ENCODE results near the gene ELL2. TPM values are rescaled to one million over a fixed set of nuclear protein-coding genes. Genes with fewer than 3 reads are reported as not detected.
A peak's percentile ranks its signal among the peaks of the same experiment; 100 is the strongest.

Gene ELL2
- total RNA-seq, 2 donors from 2014 or later = 76.3 to 113 TPM

DNA sequence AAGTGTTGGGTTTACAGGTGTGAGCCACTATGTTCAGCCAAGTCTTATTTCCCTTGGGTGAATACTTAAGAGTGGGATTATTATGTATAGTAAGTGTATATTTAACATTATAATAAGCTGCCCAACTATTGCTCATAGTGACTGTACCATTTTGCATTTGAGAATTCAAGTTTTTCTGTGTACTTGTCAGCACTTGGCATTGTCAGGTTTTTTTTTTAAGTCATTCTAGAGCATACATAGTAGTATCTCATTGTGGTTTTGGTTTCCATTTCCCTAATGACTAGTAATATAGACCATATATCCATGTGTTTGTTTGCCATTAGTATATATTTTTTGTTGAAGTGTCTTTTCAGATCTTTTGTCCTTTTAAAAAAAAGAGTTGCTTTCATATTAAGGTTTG, 10.5 kb upstream of the ELL2 start:
- Mint-ChIP-seq H3K27ac (no peak overlapping the region), H3K27me3 (ENCODE audit: low read depth) (peaks cover 6% of the 10 kb centered on the region), H3K36me3 (ENCODE audit: insufficient read depth in 2 of 2) (peaks cover 0 to 5% of the 10 kb centered on the region in 2 donors), H3K4me1 (ENCODE audit: low read depth) (peaks cover 7% of the 10 kb centered on the region), H3K9me3 (peaks cover 2% of the 10 kb centered on the region in 2 donors), H3K4me3 (no peak overlapping the region)
- DNase-seq (no peak), ATAC-seq (replicated peaks in 1 of 2) (no peak)

DNA sequence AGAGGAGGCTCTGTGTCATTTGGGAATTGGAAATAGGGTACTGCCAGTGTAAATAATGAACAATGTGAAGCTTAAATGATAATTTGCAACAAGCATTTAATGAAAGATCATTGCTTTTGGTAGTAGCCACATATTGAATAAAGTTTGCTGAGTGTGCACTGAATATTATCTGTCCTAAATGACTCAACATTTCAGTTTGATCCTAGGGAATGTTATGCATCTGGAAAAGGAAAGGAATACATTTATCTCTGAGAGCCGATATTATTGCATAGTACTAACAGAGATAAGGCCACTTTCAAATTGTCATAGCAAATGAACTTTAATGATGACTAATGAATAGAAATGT, 8.7 kb upstream of the ELL2 start:
- ATAC-seq (replicated peaks in 1 of 2) = no peak

DNA sequence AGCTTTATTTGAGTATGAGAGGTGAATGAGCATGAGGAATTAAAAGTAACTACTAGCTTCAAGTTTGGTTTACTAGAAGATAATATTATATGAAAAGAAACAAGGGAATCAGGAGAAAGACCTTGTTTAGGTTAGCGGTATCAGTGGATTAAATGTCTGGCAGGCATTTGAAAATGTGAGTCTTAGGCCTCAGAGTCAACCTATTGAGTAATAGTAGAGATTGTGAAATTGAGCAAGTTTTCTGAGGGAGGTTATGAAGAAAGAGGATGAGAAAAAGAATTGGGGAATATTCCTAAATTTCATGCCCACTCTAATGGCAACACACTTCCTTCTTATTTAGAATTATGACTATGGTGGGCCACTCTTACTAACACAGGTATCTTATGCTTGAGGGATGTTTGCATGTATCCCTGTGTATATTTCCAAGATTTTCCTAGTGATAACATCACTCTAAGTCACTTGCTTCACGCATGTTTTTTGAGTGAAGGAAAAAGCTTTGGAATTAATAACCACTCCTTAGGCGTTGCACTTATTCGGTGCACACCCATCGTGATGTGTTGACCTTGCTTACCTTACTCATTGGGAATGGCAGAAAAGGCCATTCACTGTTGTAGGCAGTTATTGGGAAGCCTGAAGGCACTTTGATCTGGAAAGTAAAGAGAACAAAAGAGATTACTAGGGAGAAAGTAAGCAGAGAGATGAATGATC, 8.2 kb upstream of the ELL2 start:
- H3K9me3 Mint-ChIP-seq = peaks cover 2% of the 10 kb centered on the region in 2 donors
- H3K4me3 Mint-ChIP-seq = no peak overlapping the region
- no peak overlapping the region for H3K27ac Mint-ChIP-seq

More for the DNA sequence above, 8.7 kb upstream of the ELL2 start:
- Mint-ChIP-seq H3K36me3 (ENCODE audit: insufficient read depth in 2 of 2) (peaks cover 0 to 5% of the 10 kb centered on the region in 2 donors), H3K4me3 (no peak overlapping the region), H3K9me3 (peaks cover 2% of the 10 kb centered on the region in 2 donors), H3K27ac (no peak overlapping the region), H3K4me1 (ENCODE audit: low read depth) (peaks cover 7% of the 10 kb centered on the region), H3K27me3 (ENCODE audit: low read depth) (peaks cover 4% of the 10 kb centered on the region)
- no peak for DNase-seq

DNA sequence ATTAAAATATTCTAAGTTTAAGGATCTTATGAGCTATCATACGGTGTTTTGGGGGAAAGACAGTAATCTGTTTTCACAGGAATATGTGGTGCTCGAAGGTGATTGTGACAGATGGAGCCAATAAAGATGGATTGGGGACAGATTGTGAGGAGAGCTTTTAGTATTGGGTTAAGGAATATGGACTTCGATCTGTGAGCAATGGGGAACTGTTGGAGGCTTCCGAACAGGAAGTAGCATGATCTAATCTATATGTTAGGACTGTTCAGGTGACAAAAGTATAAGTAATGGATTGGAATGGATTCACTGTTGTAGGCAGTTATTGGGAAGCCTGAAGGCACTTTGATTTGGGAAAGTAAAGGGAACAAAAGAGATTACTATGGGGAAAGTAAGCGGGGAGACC, 7.4 kb upstream of the ELL2 start:
- H3K4me1 Mint-ChIP-seq (ENCODE audit: low read depth) = peaks cover 8% of the 10 kb centered on the region
- no peak overlapping the region for H3K27ac Mint-ChIP-seq
- peaks cover 4% of the 10 kb centered on the region for H3K27me3 Mint-ChIP-seq (ENCODE audit: low read depth)
- DNase-seq (no peak), ATAC-seq (replicated peaks in 1 of 2) (no peak)
- peaks cover 0 to 5% of the 10 kb centered on the region in 2 donors for H3K36me3 Mint-ChIP-seq (ENCODE audit: insufficient read depth in 2 of 2)
- no peak overlapping the region for H3K4me3 Mint-ChIP-seq
- H3K9me3 Mint-ChIP-seq = peaks cover 2% of the 10 kb centered on the region in 2 donors

More for the DNA sequence above, 8.2 kb upstream of the ELL2 start:
- peaks cover 0 to 5% of the 10 kb centered on the region in 2 donors for H3K36me3 Mint-ChIP-seq (ENCODE audit: insufficient read depth in 2 of 2)
- peaks cover 4% of the 10 kb centered on the region for H3K27me3 Mint-ChIP-seq (ENCODE audit: low read depth)
- no peak for DNase-seq
- ATAC-seq (replicated peaks in 1 of 2) = no peak
- H3K4me1 Mint-ChIP-seq (ENCODE audit: low read depth) = peaks cover 7% of the 10 kb centered on the region

DNA sequence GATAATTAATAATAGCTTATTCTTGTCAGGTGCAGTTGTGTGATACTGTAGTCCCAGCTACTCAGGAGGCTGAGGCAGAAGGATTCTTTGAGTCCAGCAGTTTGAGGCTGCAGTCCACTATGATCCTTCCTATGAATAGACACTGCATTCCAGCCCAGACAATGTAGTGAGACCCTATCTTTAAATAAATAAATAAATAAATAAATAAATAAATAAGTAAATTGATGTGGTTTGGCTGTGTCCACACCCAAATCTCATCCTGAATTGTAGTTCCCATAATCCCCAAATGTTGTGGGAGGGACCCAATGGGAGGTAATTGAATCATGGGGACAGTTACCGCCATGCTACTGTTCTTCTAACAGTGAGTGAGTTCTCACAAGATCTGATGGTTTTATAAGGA, 5.6 kb upstream of the ELL2 start:
- no peak for ATAC-seq (replicated peaks in 1 of 2)
- Mint-ChIP-seq H3K36me3 (ENCODE audit: insufficient read depth in 2 of 2) (peaks cover 0 to 3% of the 10 kb centered on the region in 2 donors), H3K27me3 (ENCODE audit: low read depth) (peaks cover 4% of the 10 kb centered on the region), H3K4me3 (no peak overlapping the region), H3K9me3 (peaks cover 2% of the 10 kb centered on the region in 2 donors), H3K27ac (no peak overlapping the region), H3K4me1 (ENCODE audit: low read depth) (peaks cover 22% of the 10 kb centered on the region)
- no peak for DNase-seq

DNA sequence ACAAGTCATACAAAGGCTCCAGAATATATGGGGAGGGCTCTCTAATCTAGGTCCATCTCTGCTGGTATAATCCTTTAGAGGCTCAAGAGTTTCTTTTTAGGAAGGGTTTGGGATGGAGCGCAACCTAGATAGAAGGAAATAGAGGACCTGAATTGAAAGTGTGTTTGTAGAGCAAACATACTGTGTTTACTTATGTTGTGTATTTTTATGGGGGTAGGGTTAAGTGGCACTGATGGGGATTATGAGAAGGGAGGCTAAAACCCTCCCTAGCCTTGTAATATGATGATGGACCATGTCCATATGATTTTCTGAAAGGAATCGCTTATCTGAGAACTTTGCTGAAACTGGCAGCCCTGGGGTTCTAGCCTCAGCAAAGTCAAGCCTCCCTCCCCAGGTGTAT, 4.4 kb upstream of the ELL2 start:
- H3K36me3 Mint-ChIP-seq (ENCODE audit: insufficient read depth in 2 of 2) = peaks cover under 1 to 3% of the 10 kb centered on the region in 2 donors
- peaks cover 4% of the 10 kb centered on the region for H3K27me3 Mint-ChIP-seq (ENCODE audit: low read depth)
- no peak overlapping the region for H3K4me3 Mint-ChIP-seq
- DNase-seq (no peak), ATAC-seq (replicated peaks in 1 of 2) (no peak)
- H3K27ac Mint-ChIP-seq = no peak overlapping the region
- H3K4me1 Mint-ChIP-seq (ENCODE audit: low read depth) = peaks cover 27% of the 10 kb centered on the region
- H3K9me3 Mint-ChIP-seq = peaks cover 2% of the 10 kb centered on the region in 2 donors

DNA sequence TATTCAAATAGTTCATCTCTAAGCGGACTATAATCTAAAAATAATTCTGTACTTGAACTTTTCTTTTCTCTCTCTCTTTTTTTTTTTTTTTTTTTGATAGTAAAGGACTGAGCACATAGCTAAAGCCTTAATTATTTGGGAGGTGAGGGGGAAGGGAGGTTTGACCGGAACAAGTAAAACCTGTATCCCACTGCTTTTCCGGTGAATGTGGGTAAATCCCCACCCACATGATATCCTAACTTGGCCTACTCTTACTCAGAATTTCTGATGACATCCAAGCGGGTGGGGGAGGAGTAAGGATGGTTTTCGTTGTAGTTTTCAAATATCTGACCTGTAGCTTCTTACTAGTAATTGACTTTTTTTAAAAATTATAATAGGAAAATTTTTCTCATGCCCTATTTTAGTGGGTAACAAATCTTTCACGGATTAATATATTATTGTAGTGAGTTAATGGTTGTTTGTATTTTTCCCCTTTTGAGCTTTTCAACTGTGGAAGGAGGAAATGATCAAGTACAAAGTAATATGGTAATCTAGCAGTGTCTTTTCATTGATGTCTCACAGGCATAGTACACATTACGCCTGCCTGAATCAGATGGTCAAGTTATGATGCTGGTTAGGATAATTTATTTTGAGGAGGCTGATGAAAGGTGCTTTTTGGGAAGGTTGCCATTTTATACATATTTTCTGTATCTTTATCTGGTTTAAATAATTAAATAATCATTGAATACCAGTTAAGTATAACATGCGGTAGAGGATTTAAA, 2.2 kb upstream of the ELL2 start:
- Mint-ChIP-seq H3K4me3 (peak overlapping the region in 1 of 2 donors; percentile 38), H3K36me3 (ENCODE audit: insufficient read depth in 2 of 2) (peaks cover 18% of the 10 kb centered on the region in 2 donors), H3K9me3 (no peaks in the 10 kb centered on the region), H3K27me3 (ENCODE audit: low read depth) (peaks cover 4% of the 10 kb centered on the region), H3K4me1 (ENCODE audit: low read depth) (peaks cover 44% of the 10 kb centered on the region), H3K27ac (peak overlapping the region; percentile 74)
- ATAC-seq (replicated peaks in 1 of 2) (no peak), DNase-seq (peak; percentile 18 to 51)

DNA sequence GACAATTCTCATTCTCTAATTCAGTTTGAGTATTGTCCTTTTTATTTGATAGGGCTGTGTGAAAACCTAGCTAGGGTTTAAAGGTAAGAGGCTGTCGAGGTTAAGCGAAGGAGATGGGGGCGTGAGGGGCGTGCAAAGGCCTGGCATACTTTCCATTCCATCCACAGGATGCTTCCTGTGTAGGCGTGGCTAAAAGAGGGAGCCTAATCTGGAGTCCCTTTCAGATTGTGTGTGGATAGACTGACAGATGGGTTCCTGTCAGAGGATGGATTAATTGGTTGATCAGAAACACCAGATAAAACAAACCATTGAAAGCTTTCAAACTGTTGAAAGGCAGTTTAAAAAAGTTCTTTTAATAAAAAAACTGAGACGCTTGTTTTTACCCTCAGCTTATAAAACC, 1.1 kb upstream of the ELL2 start:
- Mint-ChIP-seq H3K9me3 (no peaks in the 10 kb centered on the region), H3K4me3 (peak overlapping the region; percentile 98 to 99), H3K36me3 (ENCODE audit: insufficient read depth in 2 of 2) (peaks cover 18% of the 10 kb centered on the region in 2 donors), H3K27ac (peak overlapping the region; percentile 97), H3K4me1 (ENCODE audit: low read depth) (peaks cover 54% of the 10 kb centered on the region), H3K27me3 (ENCODE audit: low read depth) (peaks cover 4% of the 10 kb centered on the region)
- DNase-seq (no peak), ATAC-seq (replicated peaks in 1 of 2) (no peak)

DNA sequence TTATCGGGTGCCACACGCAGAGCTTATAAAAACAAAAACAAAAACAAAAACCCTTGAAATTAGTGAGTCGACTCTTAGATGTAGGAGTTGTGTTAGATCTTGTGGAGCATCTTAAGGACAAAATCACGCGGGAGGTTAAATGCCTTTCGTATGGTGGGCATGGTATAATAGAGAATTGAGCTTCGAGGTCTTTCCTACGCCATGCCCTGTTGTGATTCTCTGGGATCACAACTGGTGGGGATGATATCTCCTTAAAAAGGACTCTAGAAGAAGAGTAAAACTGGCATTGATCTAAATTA, 773 bp upstream of the ELL2 start:
- Mint-ChIP-seq H3K4me3 (peak overlapping the region; percentile 98 to 99), H3K9me3 (no peaks in the 10 kb centered on the region), H3K36me3 (ENCODE audit: insufficient read depth in 2 of 2) (peaks cover 18% of the 10 kb centered on the region in 2 donors), H3K4me1 (ENCODE audit: low read depth) (peaks cover 58% of the 10 kb centered on the region), H3K27ac (peak overlapping the region; percentile 97), H3K27me3 (ENCODE audit: low read depth) (peaks cover 4% of the 10 kb centered on the region)
- no peak for DNase-seq
- no peak for ATAC-seq (replicated peaks in 1 of 2)

DNA sequence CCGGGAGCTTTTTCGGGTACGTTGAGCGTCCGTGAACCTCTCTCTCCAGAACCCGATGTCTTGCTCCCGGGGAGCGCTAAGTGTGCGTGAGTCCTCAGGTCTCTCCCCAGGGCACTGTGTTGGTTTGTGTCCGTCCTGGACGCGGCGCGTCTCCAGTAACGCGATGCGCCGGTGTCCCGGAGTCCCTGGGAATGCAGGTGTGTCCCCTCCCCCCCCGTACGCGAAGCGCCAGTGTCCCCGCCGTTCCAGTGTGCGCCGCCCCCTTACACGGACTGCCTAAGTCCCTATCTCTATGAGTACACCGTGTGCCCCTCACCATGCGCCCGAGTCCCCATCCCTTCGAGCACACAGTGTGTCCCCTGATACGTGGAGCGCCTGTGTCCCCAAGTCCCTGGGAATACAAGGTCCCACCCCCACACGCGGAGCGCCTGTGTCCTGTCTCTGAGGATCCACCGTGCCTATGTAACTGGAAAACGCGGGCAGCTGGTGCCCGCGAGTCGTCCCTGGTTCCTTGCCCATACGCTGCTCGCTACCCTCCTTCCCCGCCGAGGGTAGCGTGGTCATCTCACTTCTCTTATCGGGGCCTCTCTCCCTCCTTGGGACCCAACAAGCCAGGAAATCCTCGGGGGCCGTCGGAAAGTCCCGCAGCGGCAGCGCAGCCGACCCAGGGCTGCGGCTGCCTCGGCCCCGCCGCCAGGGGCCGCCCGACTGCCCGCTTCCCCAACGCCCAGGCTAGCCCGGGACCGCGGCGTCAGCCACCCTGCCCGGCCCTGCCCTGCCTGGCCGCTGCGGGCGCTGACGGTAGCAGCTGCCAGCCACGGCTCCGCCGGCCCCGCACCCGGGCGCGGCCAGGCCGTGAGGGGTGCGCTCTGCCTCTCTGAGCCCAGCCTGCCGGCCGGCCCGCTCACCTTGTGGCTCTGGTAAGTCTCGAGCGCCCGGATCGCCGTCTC, 709 bp downstream of the ELL2 start:
- Mint-ChIP-seq H3K4me1 (ENCODE audit: low read depth) (peaks cover 71% of the 10 kb centered on the region), H3K36me3 (ENCODE audit: insufficient read depth in 2 of 2) (peaks cover 18% of the 10 kb centered on the region in 2 donors), H3K4me3 (peak overlapping the region; percentile 98 to 99), H3K27ac (peak overlapping the region; percentile 97), H3K9me3 (no peaks in the 10 kb centered on the region), H3K27me3 (ENCODE audit: low read depth) (no peaks in the 10 kb centered on the region)
- DNase-seq (peak; percentile 84 to 89), ATAC-seq (replicated peaks in 1 of 2) (peak; percentile 69 to 73)

DNA sequence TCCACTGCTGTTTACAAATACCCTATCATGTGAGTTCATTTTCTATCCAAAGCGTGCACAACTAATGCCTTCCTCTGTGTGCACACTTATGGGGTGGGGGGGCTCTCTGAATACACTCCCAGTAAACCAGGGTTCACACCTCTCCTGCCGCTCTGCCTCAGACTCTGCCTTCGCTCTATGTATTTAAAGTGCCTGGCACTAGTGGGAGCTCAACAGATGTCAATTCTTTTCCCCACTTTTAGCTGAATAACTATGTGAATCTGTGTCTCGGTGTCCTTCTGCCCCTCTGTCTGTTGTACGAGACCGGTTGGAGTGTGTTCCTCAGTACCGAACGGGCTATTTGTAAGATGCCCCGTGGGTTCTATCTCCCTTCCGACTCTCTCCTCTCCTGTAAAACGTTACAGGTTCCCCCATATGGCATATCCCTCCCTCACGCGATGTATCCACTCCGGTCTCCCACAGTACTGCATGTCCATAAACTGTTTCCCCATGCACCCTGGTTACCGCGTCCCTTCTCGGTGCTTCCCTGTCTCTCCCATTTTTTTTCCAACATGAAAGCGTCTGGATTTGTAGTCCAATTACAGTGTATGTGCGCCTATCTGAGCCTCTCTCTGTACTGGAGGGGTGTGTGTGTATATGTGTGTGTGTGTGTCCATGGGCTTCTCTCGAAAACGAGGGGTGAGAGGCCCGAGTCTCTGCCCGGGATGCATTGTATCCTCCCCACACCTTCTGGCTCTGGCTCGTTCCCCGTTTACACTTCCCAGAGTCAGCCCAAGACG, 1.6 kb downstream of the ELL2 start:
- Mint-ChIP-seq H3K27me3 (ENCODE audit: low read depth) (no peaks in the 10 kb centered on the region), H3K27ac (peak overlapping the region; percentile 94), H3K36me3 (ENCODE audit: insufficient read depth in 2 of 2) (peaks cover 18% of the 10 kb centered on the region in 2 donors), H3K4me1 (ENCODE audit: low read depth) (peaks cover 79% of the 10 kb centered on the region), H3K4me3 (peak overlapping the region; percentile 98 to 99), H3K9me3 (no peaks in the 10 kb centered on the region)
- ATAC-seq (replicated peaks in 1 of 2) = no peak
- DNase-seq = no peak

DNA sequence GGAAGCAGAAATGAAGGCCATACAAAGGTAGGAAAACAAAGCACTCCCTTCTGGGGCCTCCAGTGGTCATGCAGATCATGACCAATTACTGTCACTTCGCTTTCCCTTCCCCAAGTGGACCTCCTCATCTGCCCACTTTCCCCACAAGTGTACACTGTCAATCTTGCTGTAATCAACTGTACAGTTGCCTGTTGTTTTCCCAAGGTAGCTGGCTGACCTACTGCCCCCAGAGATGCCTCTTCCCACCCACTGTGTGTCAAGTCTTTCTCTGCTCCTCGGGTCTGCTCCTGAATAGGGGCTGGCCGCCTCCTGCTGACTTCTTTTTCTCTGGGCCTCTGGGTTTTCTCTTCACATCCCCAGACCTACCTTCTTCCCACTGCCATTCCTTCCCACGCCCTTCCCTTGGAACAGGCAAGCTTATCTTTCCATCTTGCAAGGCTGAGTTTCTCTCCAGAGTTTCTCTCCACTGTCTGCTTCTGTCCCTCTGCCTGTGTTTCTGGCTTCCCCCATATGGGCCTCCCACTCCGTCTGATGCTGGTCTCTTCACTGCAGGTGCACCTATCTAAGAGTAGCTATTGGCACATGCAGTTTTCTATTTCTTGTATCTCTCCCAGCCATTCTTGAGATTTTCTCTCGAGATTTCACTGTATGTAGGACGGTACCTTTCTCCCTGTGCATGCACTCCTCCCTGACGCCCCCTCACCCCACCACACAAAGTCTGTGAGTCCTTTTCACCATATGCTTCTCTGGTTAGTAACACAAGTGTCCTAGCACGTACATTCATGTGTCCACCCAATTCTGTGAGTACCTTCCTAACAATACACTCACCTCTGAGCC, 2.4 kb downstream of the ELL2 start:
- peaks cover 82% of the 10 kb centered on the region for H3K4me1 Mint-ChIP-seq (ENCODE audit: low read depth)
- DNase-seq = no peak
- H3K36me3 Mint-ChIP-seq (ENCODE audit: insufficient read depth in 2 of 2) = peaks cover 18 to 24% of the 10 kb centered on the region in 2 donors
- H3K27me3 Mint-ChIP-seq (ENCODE audit: low read depth) = no peaks in the 10 kb centered on the region
- peak overlapping the region; percentile 98 to 99 for H3K4me3 Mint-ChIP-seq
- H3K27ac Mint-ChIP-seq = no peak overlapping the region
- no peak for ATAC-seq (replicated peaks in 1 of 2)
- no peaks in the 10 kb centered on the region for H3K9me3 Mint-ChIP-seq
